Esophagus squamous epithelium (tissue), 5 donors: Measurements from ENCODE around the gene ALDH5A1. TPM values are rescaled to one million over a fixed set of nuclear protein-coding genes. Genes with fewer than 3 reads are reported as not detected.

Experiments used
- DNase-seq: peaks from one replicate; lab custom pipeline; 2025; lab: John Stamatoyannopoulos, UW
- H3K27ac ChIP-seq, 4 donors: fragments of 200-600 bp; sonication (generic); one replicate each; pipeline ENCODE4 v1.5.1; 2016 to 2019; ENCODE audit warnings: mild to moderate bottlenecking in 1 of 4
- H3K27me3 ChIP-seq, 4 donors: fragments of 200-600 bp; sonication (generic); 1 replicate in 3 of 4; 2 replicates in 1 of 4; pipeline versions ENCODE4 v1.5.1 to v1.6.0; 2017 to 2021; ENCODE audit warnings: antibody characterized with exemption in 1 of 4
- H3K36me3 ChIP-seq, 3 donors: fragments of 200-600 bp; sonication (generic); one replicate each; pipeline ENCODE4 v1.5.1; 2016 to 2019
- H3K4me1 ChIP-seq, 3 donors: fragments of 200-600 bp; sonication (generic); one replicate each; pipeline ENCODE4 v1.5.1; 2017 to 2019
- H3K4me3 ChIP-seq, 4 donors: fragments of 200-600 bp; sonication (generic); 1 replicate in 3 of 4; 2 replicates in 1 of 4; pipeline ENCODE4 v1.5.1; 2016 to 2019; ENCODE audit warnings: mild to moderate bottlenecking in 2 of 4, moderate library complexity in 1 of 4
- H3K9me3 ChIP-seq, 3 donors: fragments of 200-600 bp; sonication (generic); one replicate each; pipeline ENCODE4 v1.5.1; 2016 to 2019
- CTCF ChIP-seq, 6 experiments: fragments of 450-650 bp in 4 of 6; fragments of 200-600 bp in 2 of 6; sonication (generic) in 2 of 6; IDR thresholded peaks; one replicate each; pipeline ENCODE4 v1.5.1; 2016 to 2019; ENCODE audit warnings: antibody characterized with exemption in 6 of 6, mild to moderate bottlenecking in 4 of 6, moderate library complexity in 4 of 6
- POLR2A ChIP-seq, 4 donors: fragments of 450-650 bp; IDR thresholded peaks; one replicate each; pipeline ENCODE4 v1.6.1; 2017; ENCODE audit warnings: antibody characterized with exemption in 4 of 4, mild to moderate bottlenecking in 4 of 4, moderate library complexity in 3 of 4
- WGBS, 2 donors: methylation state at CpG; one replicate each; pipeline ENCODE4 v1.1.5; 2018; 5-methylcytosine and 5-hydroxymethylcytosine counted together
- intact Hi-C: fragments of 100-400 bp; cut with DNase I; formaldehyde crosslinking; loops from one replicate; pipeline ENCODE4 v1.15.0; 2022
- total RNA-seq, 4 donors: library from RNA; depleted of rRNA; stranded (reverse); fragments of >200 nt; gene quantifications; one replicate each; pipeline ENCODE4 v1.1.0, GENCODE V29; 2016
- donor health status: DM: yes; HTN: yes; CAD: no.

ALDH5A1 gene
- total RNA-seq, 4 donors from 2014 or later: 4.0 to 9.6 (median 6.0) TPM

- H3K27me3 ChIP-seq: no peaks in the 10 kb centered on the region
- no peaks in the 10 kb centered on the region for H3K4me1 ChIP-seq
- H3K4me3 ChIP-seq: no peak overlapping the region
- no peak for DNase-seq
- no peak overlapping the region for H3K27ac ChIP-seq
- intact Hi-C loops: no loop called here
- no peaks in the 10 kb centered on the region for H3K9me3 ChIP-seq
- no peak for TF ChIP-seq CTCF (IDR thresholded peaks at IDR 0.05)
- no peak for TF ChIP-seq POLR2A (IDR thresholded peaks at IDR 0.05)
- WGBS, 2 donors: 66 to 75% methylated on average over 3 of the region's 3 CpGs
- H3K36me3 ChIP-seq: peaks cover 0 to 4% (median 0%) of the 10 kb centered on the region in 3 donors
Observed at GRCh38 chr6:24524329-24524728, 29.6 kb downstream of the ALDH5A1 start.

- Histone ChIP-seq H3K27ac (no peak overlapping the region), H3K9me3 (no peaks in the 10 kb centered on the region), H3K4me1 (no peaks in the 10 kb centered on the region), H3K36me3 (peaks cover 0 to 4% (median 0%) of the 10 kb centered on the region in 3 donors), H3K27me3 (no peaks in the 10 kb centered on the region), H3K4me3 (no peak overlapping the region)
- intact Hi-C loops: no loop called here
- WGBS, 2 donors: 57 to 63% methylated on average over 5 of the region's 5 CpGs
- DNase-seq: no peak
- TF ChIP-seq POLR2A (IDR thresholded peaks at IDR 0.05) (no peak), CTCF (IDR thresholded peaks at IDR 0.05) (peak in 3 of 6 experiments; percentile 5 to 42 (median 9))
Observed at GRCh38 chr6:24524805-24525204, 30.0 kb downstream of the ALDH5A1 start.

- intact Hi-C loops: no loop called here
Observed at GRCh38 chr6:24529985-24530384, 35.2 kb downstream of the ALDH5A1 start.

GRCh38 chr6:24534329-24534728 is 39.6 kb downstream of the ALDH5A1 start:
- 90 to 94% methylated on average over 5 of the region's 5 CpGs for WGBS, 2 donors
- peaks cover 0 to 26% (median 0%) of the 10 kb centered on the region in 3 donors for H3K36me3 ChIP-seq
- no peaks in the 10 kb centered on the region for H3K27me3 ChIP-seq
- intact Hi-C loops: no loop called here
- H3K4me1 ChIP-seq: no peaks in the 10 kb centered on the region
- H3K4me3 ChIP-seq: no peak overlapping the region
- TF ChIP-seq CTCF (IDR thresholded peaks at IDR 0.05) (no peak), POLR2A (IDR thresholded peaks at IDR 0.05) (no peak)
- no peaks in the 10 kb centered on the region for H3K9me3 ChIP-seq
- H3K27ac ChIP-seq: no peak overlapping the region
- no peak for DNase-seq

More at GRCh38 chr6:24529985-24530384, 35.2 kb downstream of the ALDH5A1 start:
- Histone ChIP-seq H3K27me3 (no peaks in the 10 kb centered on the region), H3K9me3 (no peaks in the 10 kb centered on the region), H3K36me3 (peaks cover 0 to 23% (median 0%) of the 10 kb centered on the region in 3 donors), H3K27ac (no peak overlapping the region), H3K4me1 (no peaks in the 10 kb centered on the region), H3K4me3 (no peak overlapping the region)
- TF ChIP-seq CTCF (IDR thresholded peaks at IDR 0.05) (no peak), POLR2A (IDR thresholded peaks at IDR 0.05) (no peak)
- WGBS, 2 donors: 76 to 87% methylated on average over 1 of the region's 1 CpG
- DNase-seq: no peak

GRCh38 chr6:24535210-24535609 is 40.4 kb downstream of the ALDH5A1 start:
- Histone ChIP-seq H3K4me1 (no peaks in the 10 kb centered on the region), H3K27me3 (no peaks in the 10 kb centered on the region), H3K9me3 (no peaks in the 10 kb centered on the region), H3K27ac (no peak overlapping the region), H3K36me3 (peaks cover 0 to 26% (median 0%) of the 10 kb centered on the region in 3 donors), H3K4me3 (no peak overlapping the region)
- WGBS, 2 donors: 45 to 82% methylated on average over 2 to 3 of the region's 3 CpGs
- no peak for TF ChIP-seq POLR2A (IDR thresholded peaks at IDR 0.05)
- TF ChIP-seq CTCF (IDR thresholded peaks at IDR 0.05): no peak
- DNase-seq: no peak
- intact Hi-C loops: no loop called here
